Hepatocyte (in vitro differentiated cells): ENCODE results near the gene CKAP2.

ENCODE experiments used
- EZH2 ChIP-seq: fragments of 200-600 bp; sonication (generic); IDR thresholded peaks from 2 replicates; pipeline ENCODE4 v1.6.1; 2016; ENCODE audit warnings: antibody characterized with exemption, mild to moderate bottlenecking, borderline replicate concordance
- EZH2phosphoT487 ChIP-seq: fragments of 200-600 bp; sonication (generic); IDR thresholded peaks from one replicate; pipeline ENCODE4 v1.6.1; 2018; ENCODE audit warnings: antibody characterized with exemption, mild to moderate bottlenecking, low read depth, moderate library complexity; ENCODE audit not compliant: unreplicated experiment, severe bottlenecking
- TF ChIP-seq, protein P1 (sequence below): fragments of 200-600 bp; sonication (generic); IDR thresholded peaks from 2 replicates; pipeline ENCODE4 v1.5.1; 2016; ENCODE audit warnings: antibody characterized with exemption, mild to moderate bottlenecking; ENCODE audit not compliant: poor library complexity

DNA sequence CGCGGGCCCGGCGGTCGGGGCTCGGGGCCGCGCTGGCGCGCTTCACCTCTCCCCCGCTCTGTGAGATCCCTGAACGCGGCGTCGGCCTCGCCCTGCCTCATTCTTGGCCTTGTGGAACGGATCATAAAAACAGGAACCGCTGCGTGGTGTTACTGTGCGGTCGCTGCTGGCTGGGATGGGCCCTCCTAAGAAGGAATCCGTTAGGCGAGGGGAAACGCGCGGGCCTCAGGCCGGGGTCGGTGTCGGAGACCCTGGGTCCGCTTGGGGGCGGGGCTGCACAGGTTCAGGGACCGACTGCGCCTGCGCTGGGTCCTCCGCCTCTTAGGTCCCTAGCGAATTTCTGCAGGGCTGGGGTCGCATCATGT is 381 bp downstream of the CKAP2 start:
- TF ChIP-seq, protein P1, sequence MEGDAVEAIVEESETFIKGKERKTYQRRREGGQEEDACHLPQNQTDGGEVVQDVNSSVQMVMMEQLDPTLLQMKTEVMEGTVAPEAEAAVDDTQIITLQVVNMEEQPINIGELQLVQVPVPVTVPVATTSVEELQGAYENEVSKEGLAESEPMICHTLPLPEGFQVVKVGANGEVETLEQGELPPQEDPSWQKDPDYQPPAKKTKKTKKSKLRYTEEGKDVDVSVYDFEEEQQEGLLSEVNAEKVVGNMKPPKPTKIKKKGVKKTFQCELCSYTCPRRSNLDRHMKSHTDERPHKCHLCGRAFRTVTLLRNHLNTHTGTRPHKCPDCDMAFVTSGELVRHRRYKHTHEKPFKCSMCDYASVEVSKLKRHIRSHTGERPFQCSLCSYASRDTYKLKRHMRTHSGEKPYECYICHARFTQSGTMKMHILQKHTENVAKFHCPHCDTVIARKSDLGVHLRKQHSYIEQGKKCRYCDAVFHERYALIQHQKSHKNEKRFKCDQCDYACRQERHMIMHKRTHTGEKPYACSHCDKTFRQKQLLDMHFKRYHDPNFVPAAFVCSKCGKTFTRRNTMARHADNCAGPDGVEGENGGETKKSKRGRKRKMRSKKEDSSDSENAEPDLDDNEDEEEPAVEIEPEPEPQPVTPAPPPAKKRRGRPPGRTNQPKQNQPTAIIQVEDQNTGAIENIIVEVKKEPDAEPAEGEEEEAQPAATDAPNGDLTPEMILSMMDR = no peak
- TF ChIP-seq EZH2 (no peak), EZH2phosphoT487 (no peak)
